Endodermal cell (in vitro differentiated cells): Measurements from ENCODE around the gene BBS9. TPM values are rescaled to one million over a fixed set of nuclear protein-coding genes. Genes with fewer than 3 reads are reported as not detected.

Experiments used
- DNase-seq: peaks from one replicate; pipeline ENCODE4 v3.0.0-alpha.2; 2017
- H3K27ac ChIP-seq: 2 replicates; pipeline ENCODE4 v1.5.1; 2013; ENCODE audit warnings: mild to moderate bottlenecking, low read depth, low read length, moderate library complexity
- H3K27me3 ChIP-seq: 2 replicates; pipeline ENCODE4 v1.6.1; 2013; ENCODE audit warnings: mild to moderate bottlenecking, low read length, moderate library complexity; ENCODE audit not compliant: insufficient read depth, control insufficient read depth, poor library complexity, severe bottlenecking
- H3K36me3 ChIP-seq: 2 replicates; pipeline ENCODE4 v1.7.0; 2013; ENCODE audit warnings: mild to moderate bottlenecking, low read length, moderate library complexity; ENCODE audit not compliant: control insufficient read depth, insufficient read depth
- H3K4me1 ChIP-seq: one replicate; pipeline ENCODE4 v1.7.0; 2013; ENCODE audit warnings: low read length; ENCODE audit not compliant: control insufficient read depth, insufficient read depth
- H3K4me3 ChIP-seq: 2 replicates; pipeline ENCODE4 v1.5.1; 2013; ENCODE audit warnings: mild to moderate bottlenecking, low read length, moderate library complexity
- H3K9ac ChIP-seq: 2 replicates; pipeline ENCODE4 v1.6.1; 2013; ENCODE audit warnings: mild to moderate bottlenecking, low read length, moderate library complexity; ENCODE audit not compliant: poor library complexity, severe bottlenecking; ENCODE audit errors: extremely low read depth
- H3K9me3 ChIP-seq: 2 replicates; pipeline ENCODE4 v1.6.1; 2013; ENCODE audit warnings: mild to moderate bottlenecking, low read length, moderate library complexity; ENCODE audit not compliant: control insufficient read depth
- H3K27ac Mint-ChIP-seq: 2 replicates; pipeline ENCODE4 v1.8.0; 2020; ENCODE audit warnings: mixed read lengths
- H3K27me3 Mint-ChIP-seq: 2 replicates; pipeline ENCODE4 v1.8.0; 2021; ENCODE audit warnings: mild to moderate bottlenecking, mixed read lengths; ENCODE audit not compliant: insufficient read depth
- H3K36me3 Mint-ChIP-seq: 2 replicates; pipeline ENCODE4 v1.8.0; 2020; ENCODE audit warnings: low read depth, mixed read lengths
- H3K4me1 Mint-ChIP-seq: 2 replicates; pipeline ENCODE4 v1.8.0; 2020; ENCODE audit warnings: mixed read lengths
- H3K4me3 Mint-ChIP-seq: 2 replicates; pipeline ENCODE4 v1.8.0; 2020; ENCODE audit warnings: mild to moderate bottlenecking, moderate library complexity, mixed read lengths
- H3K9me3 Mint-ChIP-seq: 2 replicates; pipeline ENCODE4 v1.8.0; 2020; ENCODE audit warnings: mild to moderate bottlenecking, mixed read lengths
- CTCF ChIP-seq: fragments of 200-600 bp; sonication (generic); conservative IDR thresholded peaks from 2 replicates; pipeline ENCODE4 v1.5.0; 2021; ENCODE audit warnings: antibody characterized with exemption, mild to moderate bottlenecking
- WGBS, 2 experiments: methylation state at CpG; one replicate each; pipeline versions ENCODE4 v1.1.5 to v1.1.7; 2013; ENCODE audit warnings: missing lambda C conversion rate in 2 of 2, mixed read lengths in 1 of 2; ENCODE audit not compliant: insufficient coverage in 1 of 2, insufficient read length in 1 of 2; 5-methylcytosine and 5-hydroxymethylcytosine counted together
- total RNA-seq, 2 donors: library from RNA; stranded (reverse); fragmentation: NEBNext Ultra II Directional in 1 of 2; extraction: Animal tissue kit (Norgen Biotek cat#: 25700) in 1 of 2; gene quantifications; 2 replicates in 1 of 2; 3 replicates in 1 of 2; pipeline ENCODE4 v1.2.1, GENCODE V29; 2021

BBS9 gene
- total RNA-seq, 2 donors from 2014 or later = 20.7 to 21.6 TPM

- H3K36me3 ChIP-seq = no peaks in the 10 kb centered on the region
- no peaks in the 10 kb centered on the region for H3K27me3 ChIP-seq
- H3K4me3 Mint-ChIP-seq = no peak overlapping the region
- no peaks in the 10 kb centered on the region for H3K27me3 Mint-ChIP-seq
- no peak overlapping the region for H3K4me3 ChIP-seq
- H3K36me3 Mint-ChIP-seq = peaks cover 5% of the 10 kb centered on the region
- no peak overlapping the region for H3K27ac ChIP-seq
- TF ChIP-seq CTCF = no peak
- no peaks in the 10 kb centered on the region for H3K4me1 ChIP-seq
- peaks cover 6% of the 10 kb centered on the region for H3K9me3 Mint-ChIP-seq
- H3K4me1 Mint-ChIP-seq = peaks cover 26% of the 10 kb centered on the region
- H3K9ac ChIP-seq = no peak overlapping the region
- H3K27ac Mint-ChIP-seq = no peak overlapping the region
- H3K9me3 ChIP-seq = peaks cover 5% of the 10 kb centered on the region
- no peak for DNase-seq
These were observed 418.5 kb downstream of the BBS9 start for GRCh38 chr7:33547880-33548279.

GRCh38 chr7:33550363-33550762 lies 421.0 kb downstream of the BBS9 start:
- H3K36me3 ChIP-seq = no peaks in the 10 kb centered on the region
- no peaks in the 10 kb centered on the region for H3K4me1 ChIP-seq
- H3K9me3 ChIP-seq = peaks cover 5% of the 10 kb centered on the region
- H3K27ac Mint-ChIP-seq = no peak overlapping the region
- H3K4me3 Mint-ChIP-seq = no peak overlapping the region
- H3K27me3 ChIP-seq = no peaks in the 10 kb centered on the region
- 95 to 100% methylated on average over 2 of the region's 2 CpGs for WGBS, 2 experiments
- H3K4me3 ChIP-seq = no peak overlapping the region
- no peak for TF ChIP-seq CTCF
- no peak overlapping the region for H3K9ac ChIP-seq
- no peak for DNase-seq
- H3K36me3 Mint-ChIP-seq = peaks cover 5% of the 10 kb centered on the region
- H3K27me3 Mint-ChIP-seq = no peaks in the 10 kb centered on the region
- H3K9me3 Mint-ChIP-seq = peaks cover 6% of the 10 kb centered on the region
- H3K27ac ChIP-seq = no peak overlapping the region
- peaks cover 12% of the 10 kb centered on the region for H3K4me1 Mint-ChIP-seq

- TF ChIP-seq CTCF = no peak
- H3K9ac ChIP-seq = no peak overlapping the region
- WGBS, 2 experiments = 33 to 82% methylated on average over 1 to 3 of the region's 3 CpGs
- H3K4me3 ChIP-seq = no peak overlapping the region
- Mint-ChIP-seq H3K36me3 (peaks cover 5% of the 10 kb centered on the region), H3K4me1 (peaks cover 10% of the 10 kb centered on the region), H3K27ac (no peak overlapping the region), H3K9me3 (peaks cover 6% of the 10 kb centered on the region), H3K27me3 (no peaks in the 10 kb centered on the region), H3K4me3 (no peak overlapping the region)
- H3K4me1 ChIP-seq = no peaks in the 10 kb centered on the region
- no peak for DNase-seq
- H3K27ac ChIP-seq = no peak overlapping the region
- no peaks in the 10 kb centered on the region for H3K36me3 ChIP-seq
- H3K27me3 ChIP-seq = no peaks in the 10 kb centered on the region
- peaks cover 5% of the 10 kb centered on the region for H3K9me3 ChIP-seq
These were observed 421.6 kb downstream of the BBS9 start for GRCh38 chr7:33550979-33551378.
